ENCODE results near the gene ATXN2.
"Not testable (repeated sequence)": the region's sequence is repeated elsewhere in the genome, so short reads cannot be mapped to it uniquely, and the experiment has no call there.

The ATXN2 gene

DNA sequence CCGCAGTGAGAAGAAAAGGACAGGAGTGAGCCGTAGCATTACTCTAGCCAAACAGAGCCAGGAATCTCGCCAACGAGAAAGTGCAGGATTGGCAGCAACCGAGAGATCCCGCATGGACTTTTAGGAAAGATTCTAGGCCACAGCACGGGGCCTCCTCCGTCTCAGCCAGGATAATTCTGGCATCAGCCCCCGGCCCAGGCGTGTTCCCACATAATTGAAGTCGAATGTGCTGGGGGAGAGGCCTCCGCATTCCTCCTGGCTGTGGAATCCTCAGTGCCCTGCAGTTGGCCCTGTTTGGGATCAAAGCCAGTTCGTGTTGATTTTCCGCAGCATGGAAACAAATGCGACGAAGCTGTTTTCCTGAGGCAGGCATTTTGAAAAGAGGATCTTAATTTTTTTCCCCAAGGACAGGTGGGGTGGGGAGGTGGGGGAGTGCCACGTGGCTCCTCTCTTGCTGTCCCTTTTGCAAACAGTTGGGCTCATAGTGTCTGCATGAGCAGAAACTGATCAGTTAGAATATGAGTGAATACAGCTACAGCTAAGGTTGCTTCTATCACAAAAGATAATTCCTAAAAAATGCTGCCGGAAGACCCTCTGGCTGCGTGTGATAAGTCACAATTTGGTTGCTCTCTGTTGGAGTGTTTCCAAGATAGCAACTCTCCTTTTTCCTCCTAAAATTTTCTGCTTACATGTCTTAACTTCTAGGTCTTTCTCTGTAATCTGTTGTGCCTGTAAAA, 37.3 kb upstream of the ATXN2 start:
- H3K4me3 ChIP-seq (ENCODE audit: low read depth, low read length), result no peak overlapping the region
- TF ChIP-seq, protein P1, sequence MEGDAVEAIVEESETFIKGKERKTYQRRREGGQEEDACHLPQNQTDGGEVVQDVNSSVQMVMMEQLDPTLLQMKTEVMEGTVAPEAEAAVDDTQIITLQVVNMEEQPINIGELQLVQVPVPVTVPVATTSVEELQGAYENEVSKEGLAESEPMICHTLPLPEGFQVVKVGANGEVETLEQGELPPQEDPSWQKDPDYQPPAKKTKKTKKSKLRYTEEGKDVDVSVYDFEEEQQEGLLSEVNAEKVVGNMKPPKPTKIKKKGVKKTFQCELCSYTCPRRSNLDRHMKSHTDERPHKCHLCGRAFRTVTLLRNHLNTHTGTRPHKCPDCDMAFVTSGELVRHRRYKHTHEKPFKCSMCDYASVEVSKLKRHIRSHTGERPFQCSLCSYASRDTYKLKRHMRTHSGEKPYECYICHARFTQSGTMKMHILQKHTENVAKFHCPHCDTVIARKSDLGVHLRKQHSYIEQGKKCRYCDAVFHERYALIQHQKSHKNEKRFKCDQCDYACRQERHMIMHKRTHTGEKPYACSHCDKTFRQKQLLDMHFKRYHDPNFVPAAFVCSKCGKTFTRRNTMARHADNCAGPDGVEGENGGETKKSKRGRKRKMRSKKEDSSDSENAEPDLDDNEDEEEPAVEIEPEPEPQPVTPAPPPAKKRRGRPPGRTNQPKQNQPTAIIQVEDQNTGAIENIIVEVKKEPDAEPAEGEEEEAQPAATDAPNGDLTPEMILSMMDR (IDR thresholded peaks at IDR 0.05; ENCODE audit: control insufficient read depth, extremely low read depth, insufficient read depth), result no peak
- no peak for DNase-seq (ENCODE audit: low read depth)

DNA sequence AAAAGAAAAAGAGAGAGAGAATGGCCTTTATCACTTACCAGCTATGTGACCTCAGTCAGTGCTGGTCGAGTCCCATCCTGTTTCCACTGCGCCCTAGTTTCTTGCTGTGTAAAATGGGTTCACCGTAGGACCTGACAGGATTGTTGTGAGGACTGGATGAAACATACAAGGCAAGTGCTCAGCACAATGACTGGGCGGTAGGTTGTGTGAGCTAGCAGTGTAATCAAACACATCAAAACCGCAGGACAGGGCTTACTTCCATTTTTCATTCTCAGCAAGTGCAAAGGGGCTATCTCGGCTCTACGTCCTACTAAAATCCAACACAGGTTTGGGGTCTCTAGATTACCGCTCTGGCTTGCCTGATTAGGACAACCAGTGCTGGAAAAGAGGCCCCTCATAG, 36.4 kb upstream of the ATXN2 start:
- no peak for DNase-seq (ENCODE audit: low read depth)
- TF ChIP-seq, protein P1 (IDR thresholded peaks at IDR 0.05; ENCODE audit: control insufficient read depth, extremely low read depth, insufficient read depth), result no peak
- no peak overlapping the region for H3K4me3 ChIP-seq (ENCODE audit: low read depth, low read length)

DNA sequence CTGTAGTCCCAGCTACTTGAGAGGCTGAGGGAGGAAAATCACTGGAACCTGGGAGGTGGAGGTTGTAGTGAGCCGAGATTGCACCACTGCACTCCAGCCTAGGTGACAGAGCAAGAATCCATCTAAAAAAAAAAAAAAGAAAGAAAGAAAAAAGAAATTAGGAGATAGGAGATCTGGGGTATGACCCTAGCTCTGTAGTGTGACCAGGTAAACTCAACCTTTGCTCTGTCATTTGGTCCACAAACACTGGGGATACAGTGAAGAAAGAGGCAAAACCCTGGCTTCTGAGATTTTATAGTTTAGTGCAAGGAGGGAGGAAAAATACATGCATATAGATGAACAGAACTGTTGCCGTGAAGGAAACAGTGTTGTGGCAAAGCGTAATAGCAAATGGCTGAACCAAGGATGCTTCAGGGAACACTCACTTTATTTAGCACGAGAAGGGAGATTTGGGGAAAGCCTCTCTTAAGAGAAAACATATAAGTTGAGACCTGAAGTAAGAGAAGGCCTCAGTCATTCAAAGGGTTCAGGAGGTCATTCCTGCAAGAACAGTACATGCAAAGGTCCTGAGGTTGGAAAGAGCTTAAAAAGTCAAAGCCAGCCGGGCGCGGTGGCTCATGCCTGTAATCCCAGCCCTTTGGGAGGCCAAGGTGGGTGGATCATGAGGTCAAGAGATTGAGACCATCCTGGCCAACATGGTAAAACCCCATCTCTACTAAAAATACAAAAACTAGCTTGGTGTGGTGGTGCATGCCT, 29.6 kb upstream of the ATXN2 start:
- H3K4me3 ChIP-seq (ENCODE audit: low read depth, low read length), result no peak overlapping the region
- TF ChIP-seq, protein P1 (IDR thresholded peaks at IDR 0.05; ENCODE audit: control insufficient read depth, extremely low read depth, insufficient read depth), result no peak
- no peak for DNase-seq (ENCODE audit: low read depth)

DNA sequence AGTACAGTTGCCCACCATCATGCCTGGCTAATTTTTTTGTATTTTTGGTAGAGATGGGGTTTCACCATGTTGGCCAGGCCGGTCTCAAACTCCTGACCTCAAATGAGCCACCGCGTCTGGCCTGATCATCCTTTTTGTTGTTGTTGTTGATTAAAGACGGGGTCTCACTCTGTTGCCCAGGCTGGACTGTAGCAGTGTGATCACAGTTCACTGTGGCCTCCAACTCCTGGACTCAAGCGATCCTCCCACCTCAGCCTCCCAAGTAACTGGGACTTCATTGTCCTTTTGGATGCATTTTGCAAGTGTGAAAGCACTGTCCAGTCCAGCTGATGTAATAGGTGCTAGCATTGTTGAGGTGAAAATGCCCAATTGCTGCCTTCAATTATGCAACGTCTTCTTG, 27.1 kb upstream of the ATXN2 start:
- TF ChIP-seq, protein P1 (IDR thresholded peaks at IDR 0.05; ENCODE audit: control insufficient read depth, extremely low read depth, insufficient read depth), result no peak
- no peak overlapping the region for H3K4me3 ChIP-seq (ENCODE audit: low read depth, low read length)
- DNase-seq (ENCODE audit: low read depth), result no peak

DNA sequence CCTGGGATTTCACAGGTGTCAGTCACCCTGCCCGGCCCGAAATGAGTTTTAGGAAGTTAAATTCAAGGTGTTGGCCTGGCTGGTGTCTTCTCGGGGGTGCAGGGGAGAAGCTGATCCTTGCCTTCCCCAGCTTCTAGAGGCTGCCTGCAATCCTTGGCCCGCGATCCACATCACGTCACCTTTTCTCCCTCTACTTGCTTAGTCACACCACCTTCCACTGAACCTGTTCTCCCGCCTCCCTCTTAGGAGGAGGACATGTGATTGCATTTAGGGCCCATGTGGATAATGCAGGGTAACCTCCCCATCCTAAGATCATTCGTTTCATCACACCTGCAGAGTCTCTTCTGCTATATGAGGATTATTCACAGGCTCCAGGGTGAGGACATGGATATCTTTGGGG, 25.4 kb upstream of the ATXN2 start:
- peak; percentile 23 for DNase-seq (ENCODE audit: low read depth)
- TF ChIP-seq, protein P1 (IDR thresholded peaks at IDR 0.05; ENCODE audit: control insufficient read depth, extremely low read depth, insufficient read depth), result no peak
- no peak overlapping the region for H3K4me3 ChIP-seq (ENCODE audit: low read depth, low read length)

DNA sequence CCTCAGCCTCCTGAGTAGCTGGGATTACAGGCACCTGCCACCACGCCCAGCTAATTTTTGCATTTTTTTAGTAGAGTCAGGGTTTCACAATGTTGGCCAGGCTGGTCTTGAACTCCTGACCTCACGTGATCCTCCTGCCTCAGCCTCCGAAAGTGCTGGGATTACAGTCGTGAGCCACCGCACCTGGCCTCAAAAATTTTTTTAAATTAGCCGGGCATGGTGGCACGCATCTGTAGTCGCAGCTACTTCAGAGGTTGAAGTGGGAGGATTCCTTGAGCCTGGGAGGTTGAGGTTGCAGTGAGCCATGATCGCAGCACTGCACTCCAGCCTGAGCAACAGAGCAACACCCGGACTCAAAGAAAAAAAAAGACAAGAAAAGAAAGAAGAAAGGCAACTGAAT, 18.7 kb upstream of the ATXN2 start:
- not testable (repeated sequence) for H3K4me3 ChIP-seq (ENCODE audit: low read depth, low read length)

DNA sequence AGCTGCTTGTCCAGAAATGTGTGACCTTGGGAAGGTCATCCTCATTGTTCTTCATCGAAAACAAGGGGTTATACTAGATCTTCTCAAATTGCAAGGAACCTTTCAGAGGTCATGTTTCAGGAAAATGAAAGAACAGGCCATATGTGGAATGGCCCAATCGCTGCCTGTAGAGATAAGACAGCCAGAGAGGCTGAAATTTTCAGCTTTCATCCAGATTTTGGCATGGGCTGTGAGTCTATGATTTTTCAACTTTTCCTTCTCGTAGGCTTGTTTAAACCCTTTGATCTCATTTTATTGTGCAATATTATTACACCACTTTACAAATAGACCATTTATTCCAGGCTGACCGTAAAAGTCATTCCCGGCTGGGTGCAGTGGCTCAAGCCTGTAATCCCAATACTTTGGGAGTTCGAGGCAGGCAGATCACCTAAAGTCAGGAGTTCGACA, 17.1 kb upstream of the ATXN2 start:
- TF ChIP-seq, protein P1 (IDR thresholded peaks at IDR 0.05; ENCODE audit: control insufficient read depth, extremely low read depth, insufficient read depth), result no peak
- no peak overlapping the region for H3K4me3 ChIP-seq (ENCODE audit: low read depth, low read length)
- no peak for DNase-seq (ENCODE audit: low read depth)

More for the DNA sequence above, 18.7 kb upstream of the ATXN2 start:
- DNase-seq (ENCODE audit: low read depth), result not testable (repeated sequence)

All from LNCaP clone FGC (cell line).